NCI-H2081 treated with DMSO at 0.1 percent for 48 hours (cell line): ENCODE measurements around the gene CEP70.
"Not testable (repeated sequence)": the region's sequence is repeated elsewhere in the genome, so short reads cannot be mapped to it uniquely, and the experiment has no call there.

Source experiments
- DNase-seq: peaks from one replicate; lab custom pipeline; 2025; lab: John Stamatoyannopoulos, UW

CEP70 gene, protein sequence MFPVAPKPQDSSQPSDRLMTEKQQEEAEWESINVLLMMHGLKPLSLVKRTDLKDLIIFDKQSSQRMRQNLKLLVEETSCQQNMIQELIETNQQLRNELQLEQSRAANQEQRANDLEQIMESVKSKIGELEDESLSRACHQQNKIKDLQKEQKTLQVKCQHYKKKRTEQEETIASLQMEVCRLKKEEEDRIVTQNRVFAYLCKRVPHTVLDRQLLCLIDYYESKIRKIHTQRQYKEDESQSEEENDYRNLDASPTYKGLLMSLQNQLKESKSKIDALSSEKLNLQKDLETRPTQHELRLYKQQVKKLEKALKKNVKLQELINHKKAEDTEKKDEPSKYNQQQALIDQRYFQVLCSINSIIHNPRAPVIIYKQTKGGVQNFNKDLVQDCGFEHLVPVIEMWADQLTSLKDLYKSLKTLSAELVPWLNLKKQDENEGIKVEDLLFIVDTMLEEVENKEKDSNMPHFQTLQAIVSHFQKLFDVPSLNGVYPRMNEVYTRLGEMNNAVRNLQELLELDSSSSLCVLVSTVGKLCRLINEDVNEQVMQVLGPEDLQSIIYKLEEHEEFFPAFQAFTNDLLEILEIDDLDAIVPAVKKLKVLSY

DNA sequence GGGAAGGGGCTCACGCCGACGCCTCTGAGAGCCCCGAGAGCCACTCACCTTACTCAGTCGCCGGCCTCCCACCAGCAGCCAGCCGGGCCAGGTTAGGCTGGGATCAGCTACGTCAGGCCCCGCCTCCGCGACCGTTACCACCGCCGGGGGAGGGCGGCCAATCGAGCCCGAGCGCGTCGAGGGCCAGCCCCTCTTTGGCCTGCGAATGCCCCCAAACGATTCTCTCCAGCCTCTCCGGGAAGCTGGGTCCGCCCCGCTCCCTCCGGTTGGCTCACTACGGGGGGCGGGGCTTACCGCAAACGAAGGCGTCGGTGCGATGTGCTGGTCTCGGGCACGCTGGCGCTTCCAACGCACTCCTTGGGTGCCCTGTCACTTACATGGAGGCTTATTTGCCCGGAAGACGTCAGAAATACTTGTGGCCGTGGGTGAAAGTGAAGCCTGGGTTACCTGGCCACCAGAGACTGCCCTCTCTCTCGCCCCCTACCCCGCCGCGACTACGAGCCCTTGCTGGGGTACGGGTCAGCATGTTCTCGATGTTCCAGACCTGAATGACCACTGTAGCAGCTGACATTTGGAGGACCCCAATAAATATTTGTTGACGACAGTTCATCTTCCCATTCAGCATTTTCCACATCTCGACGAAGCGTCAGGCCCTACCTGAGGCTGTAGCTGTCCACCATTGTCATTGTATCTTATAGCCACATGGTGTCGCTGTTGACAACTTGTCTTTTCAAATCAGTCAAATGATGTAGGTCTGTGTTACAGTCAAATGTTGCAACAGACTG, at the start of gene CEP70:
TSS of gene CEP70 (minus strand) at position 111 of the 785 bp plus-strand sequence. CDS start 21,333 bp downstream, outside the sequence.
- DNase-seq, result no peak

DNA sequence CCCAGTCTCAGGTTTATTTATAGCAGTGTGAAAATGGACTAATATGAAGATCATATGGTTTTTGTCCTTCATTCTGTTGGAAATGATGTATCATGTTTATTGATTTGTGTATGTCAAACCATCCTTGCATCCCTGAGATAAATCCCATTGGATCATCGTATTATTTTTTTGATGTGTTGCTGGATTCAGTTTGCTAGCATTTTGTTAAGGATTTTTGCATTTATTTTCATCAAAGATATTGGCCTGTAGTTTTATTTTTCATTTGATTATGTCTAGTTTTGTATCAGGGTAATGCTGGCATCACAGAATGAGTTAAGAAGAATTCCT, 48.8 kb upstream of the CEP70 start:
- no peak for DNase-seq

DNA sequence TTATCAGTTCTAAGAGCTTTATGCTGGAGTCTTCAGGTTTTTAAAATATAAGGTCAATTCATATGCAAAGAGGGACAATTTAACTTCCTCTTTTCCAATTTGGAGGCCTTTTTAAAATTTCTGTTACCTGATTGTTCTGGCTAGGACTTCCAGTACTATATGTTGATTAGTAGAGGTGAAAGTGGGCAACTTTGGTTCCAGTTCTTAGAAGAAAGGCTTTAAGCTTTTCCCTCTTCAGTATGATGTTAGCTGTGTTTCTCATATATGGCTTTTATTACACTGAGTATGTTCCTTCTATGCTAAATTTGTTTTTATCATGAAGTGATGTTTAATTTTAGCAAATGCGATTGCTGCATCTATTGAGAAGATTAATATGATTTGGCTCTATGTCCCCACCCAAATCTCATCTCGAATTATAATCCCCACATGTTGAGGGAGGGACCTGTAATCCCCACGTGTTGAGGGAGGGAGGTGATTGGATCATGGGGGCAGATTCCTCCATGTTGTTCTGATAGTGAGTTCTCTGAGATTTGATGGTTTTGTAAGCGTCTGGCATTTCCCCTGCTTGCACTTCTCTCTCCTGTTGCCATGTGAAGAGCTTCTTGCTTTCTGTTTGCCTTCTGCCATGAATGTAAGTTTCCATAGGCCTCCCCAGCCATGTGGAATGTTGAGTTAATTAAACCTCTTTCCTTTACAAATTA, 48.3 kb upstream of the CEP70 start:
- no peak for DNase-seq

DNA sequence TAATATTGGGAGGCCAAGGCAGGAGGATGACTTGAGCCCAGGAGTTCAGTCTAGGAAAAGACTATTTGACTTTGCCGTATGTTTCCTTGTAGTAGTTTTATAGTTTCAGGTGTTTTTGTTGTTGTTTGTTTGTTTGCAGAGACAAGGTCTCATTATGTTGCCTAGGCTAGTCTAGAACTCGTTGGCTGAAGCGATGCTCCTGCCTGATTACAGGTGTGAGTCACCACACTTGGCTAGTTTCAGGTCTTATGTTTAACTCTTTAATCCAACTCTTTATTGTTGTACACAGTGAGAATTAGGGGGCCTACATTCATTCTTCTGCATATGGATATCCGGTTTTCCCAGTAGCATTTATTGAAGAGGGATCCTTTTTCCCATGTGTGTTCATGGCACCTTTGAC, 46.5 kb upstream of the CEP70 start:
- no peak for DNase-seq

DNA sequence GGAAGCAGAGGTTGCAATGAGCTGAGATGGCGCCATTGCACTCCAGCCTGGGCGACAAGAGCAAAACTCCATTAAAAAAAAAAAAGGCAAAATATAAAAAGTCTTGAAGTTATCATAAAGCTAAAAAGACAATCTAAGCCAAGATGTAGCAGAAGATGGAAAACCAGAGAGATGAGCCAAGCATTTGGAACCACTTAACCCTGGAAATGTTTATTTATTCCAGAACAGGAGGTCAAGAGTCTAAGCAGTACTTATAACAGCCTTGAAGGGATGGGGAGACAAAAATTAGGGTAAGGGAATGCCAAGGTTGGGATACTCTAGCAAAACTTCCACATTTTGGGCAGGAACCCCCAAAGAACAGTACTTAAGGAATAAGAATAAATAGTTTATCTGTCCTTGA, 44.6 kb upstream of the CEP70 start:
- DNase-seq, result no peak

DNA sequence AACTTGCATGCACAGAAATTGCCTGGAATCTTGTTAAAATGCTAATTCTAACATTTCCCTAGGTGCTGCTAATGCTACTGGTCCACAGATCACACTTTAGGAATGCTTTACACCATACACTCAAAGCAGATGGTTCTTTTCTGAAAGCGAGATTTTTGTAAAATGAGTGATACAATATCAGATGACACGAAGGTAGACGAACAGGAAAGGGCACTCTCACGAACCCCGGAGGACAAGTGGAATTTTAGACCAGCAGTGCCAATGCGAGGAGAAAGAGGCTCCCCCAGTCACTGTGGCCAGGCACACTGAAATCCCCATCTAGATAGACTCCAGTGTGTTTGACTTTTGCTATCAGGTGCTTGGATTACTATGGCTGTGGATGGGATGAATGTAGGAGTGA, 35.5 kb upstream of the CEP70 start:
- DNase-seq, result no peak

DNA sequence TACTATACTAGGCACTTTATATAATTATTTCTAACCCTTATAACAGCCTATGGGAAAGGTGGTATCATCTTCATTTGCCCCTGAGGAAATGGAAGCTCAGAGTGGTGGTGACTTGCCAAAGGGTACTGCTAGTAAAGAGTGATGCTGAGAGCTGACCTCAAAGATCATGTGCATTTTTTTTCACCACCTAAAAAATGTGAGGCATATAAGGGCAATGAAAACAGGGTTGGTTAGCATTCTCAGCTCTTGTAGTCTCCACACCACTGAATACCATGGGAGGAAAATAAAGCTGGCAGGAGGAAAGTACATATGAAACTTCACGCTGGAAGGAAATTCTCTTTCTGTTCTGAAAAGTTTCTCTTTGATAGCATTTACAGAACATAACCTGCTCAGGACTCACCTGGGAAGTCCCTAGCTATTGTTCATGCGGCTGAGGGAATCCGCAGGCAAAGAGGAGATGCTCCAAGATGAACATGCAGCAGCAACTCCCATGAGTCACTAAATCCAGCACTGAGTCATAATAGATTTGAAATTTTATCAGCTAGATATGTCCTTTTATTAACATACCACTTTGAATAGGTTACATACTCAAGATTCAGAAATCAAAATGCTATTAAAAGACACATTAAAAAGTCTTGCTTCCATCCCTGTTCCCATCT, 31.8 kb upstream of the CEP70 start:
- no peak for DNase-seq

DNA sequence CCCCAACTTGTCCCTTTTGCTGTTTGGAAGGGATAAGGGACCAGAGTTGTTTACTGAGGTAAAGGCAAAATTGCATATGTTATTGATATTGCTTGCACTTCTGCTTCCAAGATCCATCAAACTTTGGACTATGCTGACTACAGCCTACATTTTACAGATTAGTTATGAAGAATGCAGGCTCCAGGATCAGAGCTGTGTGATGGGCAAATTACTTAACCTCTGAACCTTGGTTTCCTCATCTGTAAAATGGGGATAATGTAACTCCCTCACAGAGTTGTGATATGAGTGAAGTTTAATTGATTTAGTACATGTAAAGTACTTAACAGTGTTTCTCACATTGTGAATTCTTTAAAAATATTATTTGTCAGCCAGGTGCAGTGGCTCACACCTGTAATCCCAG, 30.5 kb upstream of the CEP70 start:
- DNase-seq, result no peak

DNA sequence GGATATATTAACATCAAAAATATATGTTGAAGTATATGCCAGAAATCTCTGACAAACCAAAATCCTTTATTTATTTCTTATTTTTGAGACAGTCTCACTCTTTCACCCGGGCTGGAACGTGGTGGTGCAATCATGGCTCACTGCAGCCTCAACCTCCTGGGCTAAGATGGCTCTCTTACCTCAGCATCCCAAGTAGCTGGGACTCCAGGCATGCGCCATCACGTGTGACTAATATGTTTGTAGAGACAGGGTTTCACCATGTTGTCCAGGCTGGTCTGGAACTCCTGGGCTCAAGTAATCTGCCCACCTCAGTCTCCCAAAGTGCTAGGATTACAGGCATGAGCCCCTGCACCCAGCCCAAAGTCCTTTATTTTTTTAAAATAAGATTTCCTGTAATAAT, 26.4 kb upstream of the CEP70 start:
- no peak for DNase-seq

DNA sequence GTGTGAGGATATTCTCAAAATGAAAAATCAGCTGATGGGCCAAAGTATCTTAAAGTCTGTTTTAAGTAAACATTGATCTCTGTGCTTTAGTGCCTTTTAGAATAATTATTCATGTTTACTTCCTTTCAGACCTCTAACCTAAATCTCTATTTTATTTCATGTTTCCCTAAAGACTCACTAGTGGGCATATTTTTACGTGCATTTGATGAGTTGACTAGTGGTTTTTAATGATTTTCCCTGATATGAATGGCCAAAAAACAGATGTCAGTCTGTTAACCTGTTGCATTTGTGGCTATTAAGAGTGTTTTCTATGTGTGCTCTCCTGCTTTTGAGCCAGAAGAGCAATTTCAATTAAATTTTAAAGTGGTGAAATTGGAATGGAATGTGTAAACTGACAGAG, 21.4 kb upstream of the CEP70 start:
- DNase-seq, result no peak

DNA sequence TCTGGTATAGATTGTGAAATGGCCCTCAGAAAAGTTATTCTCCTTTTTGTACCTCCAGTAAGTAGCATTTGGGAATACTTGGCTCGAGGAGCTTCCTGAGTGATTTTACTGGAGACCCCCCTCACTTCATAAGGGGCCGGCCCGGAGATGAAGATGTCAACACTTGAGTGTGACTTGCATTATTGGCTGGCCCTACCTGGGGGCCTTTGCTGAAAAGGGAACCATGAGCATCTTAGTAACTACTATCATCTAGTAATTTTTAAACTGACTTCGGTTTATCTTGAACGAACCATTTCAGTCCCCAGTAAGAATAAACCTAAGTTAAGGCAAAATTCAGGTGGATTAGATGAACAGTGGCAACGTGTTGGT, 15.8 kb upstream of the CEP70 start:
- DNase-seq, result no peak

DNA sequence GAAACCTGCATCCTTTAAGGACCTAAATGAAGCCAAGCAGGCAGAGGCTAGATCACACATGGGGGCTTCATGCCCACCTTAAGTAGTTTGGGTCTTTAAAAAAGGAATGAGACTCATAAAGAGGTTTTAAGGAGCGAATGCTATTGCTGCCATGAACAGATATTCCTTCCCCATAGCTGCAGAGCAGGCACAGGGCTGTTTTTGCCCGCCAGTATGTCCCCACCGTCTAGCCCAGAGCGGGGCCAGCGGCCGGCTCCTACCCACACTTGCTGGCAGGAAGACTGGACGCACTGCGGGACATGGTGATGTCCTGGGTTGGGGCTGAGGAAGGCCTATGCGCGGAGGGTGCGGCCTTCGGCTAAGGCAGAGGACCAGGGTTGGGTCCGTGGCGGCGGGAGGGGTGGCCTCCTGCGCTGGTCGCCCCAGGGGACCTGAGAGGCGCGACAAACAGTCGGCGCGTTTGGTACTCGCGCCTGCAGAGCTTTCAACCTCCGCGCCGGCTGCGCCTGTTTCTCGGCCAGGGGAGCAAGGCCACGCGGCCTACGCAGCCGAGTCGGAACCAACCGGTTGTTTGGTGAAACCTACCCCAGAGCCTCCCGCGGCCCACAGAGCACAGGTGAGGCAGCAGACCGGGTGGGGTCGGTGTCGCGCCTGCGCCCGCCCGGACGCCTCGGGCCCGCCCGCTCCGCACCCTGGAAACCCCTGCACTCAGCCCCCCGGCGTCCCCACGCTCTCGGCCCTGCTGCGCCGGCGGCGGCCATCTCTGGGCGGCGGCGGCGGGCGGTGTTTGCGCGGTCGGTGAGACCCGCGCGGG, 14.5 kb upstream of the CEP70 start, which contains the start of gene FAIM:
TSS of gene FAIM (plus strand) at position 450 of the 814 bp plus-strand sequence. CDS start 10,956 bp downstream, outside the sequence.
- no peak for DNase-seq

DNA sequence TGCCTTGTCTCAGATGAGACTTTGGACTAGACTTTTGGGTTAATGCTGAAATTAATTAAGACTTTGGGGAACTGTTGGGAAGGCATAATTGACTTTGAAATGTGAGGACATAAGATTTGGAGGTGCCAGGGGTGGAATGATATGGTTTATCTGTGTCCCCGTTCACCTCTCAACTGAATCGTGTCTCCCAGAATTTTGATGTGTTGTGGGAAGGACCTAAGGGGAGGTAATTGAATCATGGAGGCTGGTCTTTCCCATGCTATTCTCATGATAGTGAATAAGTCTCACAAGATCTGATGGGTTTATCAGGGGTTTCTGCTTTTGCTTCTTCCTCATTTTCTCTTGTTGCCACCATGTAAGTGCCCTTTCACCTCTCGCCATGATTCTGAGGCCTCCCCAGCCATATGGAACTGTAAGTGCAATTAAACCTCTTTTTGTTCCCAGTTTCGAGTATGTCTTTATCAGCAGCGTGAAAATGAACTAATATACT, 10.1 kb upstream of the CEP70 start:
- DNase-seq, result not testable (repeated sequence)

DNA sequence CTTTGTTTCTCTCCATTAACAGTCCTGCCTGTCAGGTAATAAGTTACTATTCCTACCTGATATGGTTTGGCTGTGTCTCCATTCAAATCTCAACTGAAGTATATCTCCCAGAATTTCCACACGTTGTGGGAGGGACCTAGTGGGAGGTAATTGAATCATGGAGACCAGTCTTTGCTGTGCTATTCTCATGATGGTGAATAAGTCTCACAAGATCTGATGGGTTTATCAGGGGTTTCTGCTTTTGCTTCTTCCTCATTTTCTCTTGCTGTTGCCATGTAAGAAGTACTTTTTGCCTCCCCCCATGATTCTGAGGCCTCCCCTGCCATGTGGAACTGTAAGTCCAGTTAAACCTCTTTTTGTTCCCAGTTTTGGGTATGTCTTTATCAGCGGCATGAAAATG, 7.6 kb upstream of the CEP70 start:
- DNase-seq, result not testable (repeated sequence)

DNA sequence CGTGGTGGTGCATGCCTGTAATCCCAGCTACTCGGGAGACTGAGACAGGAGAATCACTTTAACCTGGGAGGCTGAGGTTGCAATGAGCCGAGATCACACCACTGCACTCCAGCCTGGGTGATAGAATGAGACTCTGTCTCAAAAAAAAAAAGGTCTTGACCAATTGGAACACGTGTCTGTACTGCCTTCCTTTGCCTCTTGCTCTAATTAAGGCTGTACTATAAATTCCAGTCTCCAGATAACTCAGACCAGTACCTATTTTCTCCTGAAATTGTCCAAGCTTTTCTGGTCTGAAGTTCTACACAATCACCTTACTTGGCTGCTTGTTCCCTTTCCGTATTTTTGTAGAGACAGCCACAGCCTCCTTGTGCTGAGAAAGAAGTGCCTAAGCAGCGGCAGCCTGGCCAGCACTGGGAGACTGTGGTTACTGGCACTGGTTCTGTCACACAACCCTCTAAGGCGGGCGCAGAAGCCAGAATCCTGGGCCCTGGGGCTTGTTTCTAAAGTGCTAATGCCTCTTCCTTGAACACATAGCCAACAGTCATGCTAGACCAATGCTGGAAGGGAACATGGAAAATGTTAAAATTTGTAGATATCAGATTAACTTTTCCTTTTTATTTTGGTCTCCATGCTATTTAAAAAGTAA, 6.2 kb upstream of the CEP70 start:
- no peak for DNase-seq

DNA sequence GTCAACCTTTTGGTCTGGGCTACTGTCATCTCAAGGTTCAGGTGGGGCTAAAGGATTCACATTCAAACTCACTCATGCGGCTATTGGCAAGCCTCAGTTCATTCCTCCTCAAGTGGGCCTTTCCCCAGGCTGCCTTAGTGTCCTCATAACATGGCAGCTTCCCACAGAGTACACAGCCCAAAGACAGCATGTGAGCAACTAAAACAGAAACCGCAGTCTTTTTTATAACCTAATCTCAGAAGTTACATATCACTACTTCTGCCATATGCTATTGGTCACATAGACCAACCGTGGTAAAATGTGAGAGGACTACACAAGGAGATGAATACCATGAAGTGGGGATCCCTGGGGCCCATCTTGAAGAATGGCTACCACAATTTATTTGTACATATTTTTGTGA, 4.5 kb upstream of the CEP70 start:
- no peak for DNase-seq

DNA sequence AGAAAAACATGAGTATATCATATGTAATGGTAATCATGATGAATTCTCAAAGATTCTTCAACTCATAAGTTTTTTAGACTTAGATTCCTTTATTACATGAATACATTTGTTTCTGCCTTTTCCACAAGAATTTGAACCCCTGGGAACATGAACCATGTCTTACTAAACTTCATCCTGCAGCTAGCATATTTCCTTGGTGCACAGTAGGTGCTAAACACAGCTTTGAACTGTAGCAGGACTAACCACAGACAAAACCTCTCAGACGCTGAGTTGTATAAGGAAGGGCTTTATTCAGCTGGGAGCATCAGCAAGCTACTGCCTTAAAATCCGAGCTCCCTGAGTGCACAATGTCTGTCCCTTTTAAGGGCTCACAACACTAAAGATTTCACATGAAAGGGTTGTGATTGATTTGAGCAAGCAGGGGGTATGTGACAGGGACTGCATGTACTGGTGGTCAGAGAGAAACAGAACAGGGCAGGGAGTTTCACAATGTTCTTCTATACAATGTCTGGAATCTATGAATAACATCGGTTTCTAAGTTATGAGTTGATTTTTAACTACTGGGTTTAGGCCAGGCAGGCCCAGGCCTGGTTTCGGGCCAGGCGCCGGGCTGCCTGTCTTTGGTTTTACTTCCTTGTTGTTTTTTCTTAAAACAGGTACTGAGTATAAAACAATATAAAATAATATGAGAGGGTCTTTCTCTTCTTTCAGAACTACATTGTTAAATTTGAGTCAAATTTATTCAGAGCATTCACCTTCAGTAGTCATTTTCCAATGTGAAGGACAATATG, 3.3 kb upstream of the CEP70 start:
- DNase-seq, result not testable (repeated sequence)

DNA sequence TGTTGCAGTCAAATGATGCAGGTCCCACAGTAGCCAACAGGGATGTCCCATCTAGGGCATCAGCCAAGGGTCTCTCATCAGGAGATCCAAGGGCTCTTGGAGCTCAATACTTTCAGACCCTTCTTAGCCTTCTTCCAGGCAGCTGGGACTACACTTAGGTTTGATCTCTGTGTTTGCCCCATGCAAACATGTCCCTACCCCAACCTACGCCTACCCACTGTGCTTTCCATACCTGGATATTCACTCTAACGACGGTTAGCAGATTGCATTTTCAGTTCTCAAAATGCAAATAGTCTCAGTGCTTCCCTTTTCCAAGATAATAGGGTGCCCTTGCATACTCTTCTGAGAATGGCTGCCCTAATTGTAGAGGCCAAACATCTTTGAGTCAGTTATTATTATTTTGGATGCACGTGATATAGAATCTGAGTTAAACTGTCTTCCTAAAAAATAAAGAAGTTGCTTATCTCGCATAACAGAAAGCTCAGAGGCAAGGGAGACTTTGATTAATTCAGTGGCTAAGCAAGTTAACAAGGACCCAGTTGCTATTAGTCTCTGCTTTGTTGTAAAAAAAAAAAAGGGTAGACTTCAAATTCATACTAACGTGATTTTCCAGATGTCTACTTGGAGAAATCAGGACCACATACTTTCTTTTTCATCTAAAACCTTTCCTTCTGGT, 1.0 kb upstream of the CEP70 start:
- no peak for DNase-seq
